K562 treated with DMSO at 1 percent for 4 hours (cell line): ENCODE data around the gene BTBD3. TPM values are rescaled to one million over a fixed set of nuclear protein-coding genes. Genes with fewer than 3 reads are reported as not detected.

Experiments used
- total RNA-seq: library from RNA; unstranded; fragments of 300-600 nt; gene quantifications from 2 replicates; pipeline ENCODE4 v1.2.3, GENCODE V29; 2022; ENCODE audit not compliant: insufficient read depth

The BTBD3 gene
- 2.3 and 3.5 TPM in 2 replicates for total RNA-seq

GRCh38 chr20:11917663-11918062 lies at the start of gene BTBD3:
TSS of gene BTBD3 (plus strand) at chr20:11917893. CDS start at chr20:11918276, 383 bp downstream.

